B cell (primary cell): Measurements from ENCODE around the gene PLIN4.

Source experiments
- CTCF ChIP-seq: fragments of 200-600 bp; IDR thresholded peaks from one replicate; pipeline ENCODE4 v1.8.0; 2022; ENCODE audit warnings: antibody characterized with exemption, mild to moderate bottlenecking
- EZH2 ChIP-seq: IDR thresholded peaks from 2 replicates; pipeline ENCODE4 v1.6.1; 2012; ENCODE audit warnings: borderline replicate concordance, low read depth, mild to moderate bottlenecking, moderate library complexity, low read length; ENCODE audit not compliant: insufficient read depth, poor library complexity, severe bottlenecking

- TF ChIP-seq CTCF (no peak), EZH2 (no peak)
Observed at GRCh38 chr19:4550479-4551050, 32.3 kb upstream of the PLIN4 start.
